Activated naive CD4-positive, alpha-beta T cell treated with anti-CD3 and anti-CD28 coated beads for 36 hours (primary cell): ENCODE measurements around the gene RELCH. TPM values are rescaled to one million over a fixed set of nuclear protein-coding genes. Genes with fewer than 3 reads are reported as not detected.

Source experiments
- CTCF ChIA-PET: fragments of 350-600 bp; sonication (Branson Sonifier 250); formaldehyde crosslinking; loops from one replicate; lab custom pipeline; 2021; ENCODE audit warnings: antibody characterized with exemption; lab: Charles Lee
- DNase-seq: peaks from one replicate; pipeline ENCODE4 v3.0.0-alpha.2; 2020
- H3K27ac Mint-ChIP-seq: one replicate; pipeline ENCODE4 v1.8.0; 2021; ENCODE audit warnings: mild to moderate bottlenecking, mixed read lengths
- H3K27me3 Mint-ChIP-seq: one replicate; pipeline ENCODE4 v1.8.0; 2021; ENCODE audit warnings: low read depth, mixed read lengths
- H3K36me3 Mint-ChIP-seq: one replicate; pipeline ENCODE4 v1.8.0; 2021; ENCODE audit warnings: low read depth, mixed read lengths
- H3K4me1 Mint-ChIP-seq: one replicate; pipeline ENCODE4 v1.8.0; 2021; ENCODE audit warnings: low read depth, mixed read lengths
- H3K4me3 Mint-ChIP-seq: one replicate; pipeline ENCODE4 v1.8.0; 2021; ENCODE audit warnings: mild to moderate bottlenecking, moderate library complexity, mixed read lengths
- H3K9me3 Mint-ChIP-seq: one replicate; pipeline ENCODE4 v1.8.0; 2021; ENCODE audit warnings: mixed read lengths
- intact Hi-C: fragments of 100-400 bp; cut with micrococcal nuclease; formaldehyde crosslinking; loops from one replicate; pipeline ENCODE4 v1.15.1; 2023
- total RNA-seq, 2 experiments: library from RNA; stranded (reverse); gene quantifications; one replicate each; pipeline ENCODE4 v1.2.3, GENCODE V29; 2021

The RELCH gene, protein sequence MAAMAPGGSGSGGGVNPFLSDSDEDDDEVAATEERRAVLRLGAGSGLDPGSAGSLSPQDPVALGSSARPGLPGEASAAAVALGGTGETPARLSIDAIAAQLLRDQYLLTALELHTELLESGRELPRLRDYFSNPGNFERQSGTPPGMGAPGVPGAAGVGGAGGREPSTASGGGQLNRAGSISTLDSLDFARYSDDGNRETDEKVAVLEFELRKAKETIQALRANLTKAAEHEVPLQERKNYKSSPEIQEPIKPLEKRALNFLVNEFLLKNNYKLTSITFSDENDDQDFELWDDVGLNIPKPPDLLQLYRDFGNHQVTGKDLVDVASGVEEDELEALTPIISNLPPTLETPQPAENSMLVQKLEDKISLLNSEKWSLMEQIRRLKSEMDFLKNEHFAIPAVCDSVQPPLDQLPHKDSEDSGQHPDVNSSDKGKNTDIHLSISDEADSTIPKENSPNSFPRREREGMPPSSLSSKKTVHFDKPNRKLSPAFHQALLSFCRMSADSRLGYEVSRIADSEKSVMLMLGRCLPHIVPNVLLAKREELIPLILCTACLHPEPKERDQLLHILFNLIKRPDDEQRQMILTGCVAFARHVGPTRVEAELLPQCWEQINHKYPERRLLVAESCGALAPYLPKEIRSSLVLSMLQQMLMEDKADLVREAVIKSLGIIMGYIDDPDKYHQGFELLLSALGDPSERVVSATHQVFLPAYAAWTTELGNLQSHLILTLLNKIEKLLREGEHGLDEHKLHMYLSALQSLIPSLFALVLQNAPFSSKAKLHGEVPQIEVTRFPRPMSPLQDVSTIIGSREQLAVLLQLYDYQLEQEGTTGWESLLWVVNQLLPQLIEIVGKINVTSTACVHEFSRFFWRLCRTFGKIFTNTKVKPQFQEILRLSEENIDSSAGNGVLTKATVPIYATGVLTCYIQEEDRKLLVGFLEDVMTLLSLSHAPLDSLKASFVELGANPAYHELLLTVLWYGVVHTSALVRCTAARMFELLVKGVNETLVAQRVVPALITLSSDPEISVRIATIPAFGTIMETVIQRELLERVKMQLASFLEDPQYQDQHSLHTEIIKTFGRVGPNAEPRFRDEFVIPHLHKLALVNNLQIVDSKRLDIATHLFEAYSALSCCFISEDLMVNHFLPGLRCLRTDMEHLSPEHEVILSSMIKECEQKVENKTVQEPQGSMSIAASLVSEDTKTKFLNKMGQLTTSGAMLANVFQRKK
- total RNA-seq: 10 to 100 TPM; 15.7 to 16.3 TPM

DNA sequence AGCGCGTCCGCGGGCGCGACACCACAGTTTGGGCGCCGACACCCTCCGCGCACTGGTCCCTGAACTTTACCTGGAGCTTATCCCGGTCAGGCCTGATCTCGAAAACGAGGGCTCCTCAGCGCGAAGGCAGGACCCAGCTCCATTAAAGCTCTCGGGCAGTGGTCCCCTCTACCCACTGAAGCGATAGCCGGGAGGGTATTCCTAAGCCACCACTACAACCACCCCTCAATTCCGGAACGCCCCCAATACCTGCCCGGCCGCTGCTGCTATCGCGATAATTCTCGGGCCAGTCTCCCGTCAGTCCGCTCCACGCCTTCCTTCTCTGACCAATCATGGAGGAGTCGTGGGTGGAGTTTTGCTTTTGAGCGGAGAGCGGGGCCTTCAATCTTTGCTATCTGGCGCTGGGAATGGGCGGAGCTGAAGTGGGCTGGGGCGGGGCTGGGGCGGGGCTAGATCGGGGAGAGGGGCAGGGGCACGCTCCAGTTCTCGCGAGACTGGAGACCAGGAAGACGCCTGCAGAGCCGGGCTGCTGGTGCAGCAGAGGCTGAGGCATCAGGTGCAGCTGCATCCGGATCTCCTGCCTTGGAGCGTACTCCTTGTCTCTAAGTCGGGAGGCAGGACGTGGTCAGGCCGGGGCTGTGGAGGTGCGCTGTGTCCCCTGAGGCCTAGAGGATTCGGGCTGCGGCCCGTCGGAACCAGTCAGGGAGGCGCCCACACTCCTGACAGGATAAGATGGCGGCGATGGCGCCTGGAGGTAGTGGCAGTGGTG lies at the start of gene RELCH, which contains the start of gene PIGN:
Gene RELCH, plus strand, starts transcription at position 482 of the 769 bp plus-strand sequence. Its CDS starts 251 bp downstream, at position 733.
Gene PIGN, minus strand, starts transcription at position 283 of the 769 bp plus-strand sequence. CDS start 25,703 bp downstream, outside the sequence.
- peaks cover 7% of the 10 kb centered on the region for H3K36me3 Mint-ChIP-seq
- intact Hi-C loops: loop anchor here (1.0 to 10.0 kb wide), 19 partner anchors 62 to 1788 kb away; partner anchors contain the start of genes BCL2, PHLPP1, SERPINB8 and TNFRSF11A
- no peaks in the 10 kb centered on the region for H3K27me3 Mint-ChIP-seq
- DNase-seq: peak; percentile 97
- H3K9me3 Mint-ChIP-seq: no peaks in the 10 kb centered on the region
- H3K4me3 Mint-ChIP-seq: peak within 1 kb of the TSS; percentile 99
- peaks cover 45% of the 10 kb centered on the region for H3K4me1 Mint-ChIP-seq
- peak within 1 kb of the TSS; percentile 90 for H3K27ac Mint-ChIP-seq
- CTCF ChIA-PET: interaction anchor here (0.9 to 9.5 kb wide), 8 partner anchors 10 to 235 kb away, joined by 3 to 124 read pairs (median 5); no protein-coding TSS in a partner anchor

DNA sequence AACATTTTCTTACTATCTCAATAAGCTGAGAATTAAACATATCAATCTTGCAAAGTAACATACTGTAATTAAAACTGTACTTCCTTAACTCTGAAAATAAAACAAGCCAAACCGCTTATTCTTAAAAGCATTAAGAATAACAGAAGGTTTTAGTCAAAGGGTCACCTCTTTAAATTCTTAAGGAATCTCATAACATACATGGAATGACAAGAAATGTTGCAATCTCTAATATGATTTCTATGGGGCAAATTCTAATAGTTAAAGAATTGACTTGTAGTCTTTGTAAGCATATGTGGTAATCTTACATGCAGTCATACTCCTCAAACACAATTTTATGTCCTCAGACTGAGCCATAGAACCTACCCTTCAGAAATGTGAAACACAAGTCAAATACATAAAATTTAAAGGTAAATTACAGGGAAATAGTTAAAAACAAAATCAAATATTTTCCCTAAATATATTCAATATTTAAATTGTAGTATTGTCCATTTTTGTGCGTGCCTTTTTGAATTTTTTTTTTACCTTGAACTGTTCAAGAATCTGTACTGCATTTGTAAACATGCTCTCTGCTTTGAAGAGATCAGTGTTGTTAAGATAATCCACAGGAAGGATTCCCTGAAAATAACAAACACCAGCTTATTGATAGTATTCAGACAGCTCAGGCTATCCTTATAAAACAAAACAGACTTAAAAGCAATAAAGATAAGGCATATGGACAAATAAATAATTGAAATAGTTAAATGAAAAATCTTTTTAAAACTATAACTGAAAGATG lies 48.4 kb upstream of the RELCH start:
- Mint-ChIP-seq H3K27me3 (no peaks in the 10 kb centered on the region), H3K9me3 (no peaks in the 10 kb centered on the region), H3K36me3 (peaks cover 2% of the 10 kb centered on the region), H3K4me1 (no peaks in the 10 kb centered on the region), H3K4me3 (no peak overlapping the region), H3K27ac (no peak overlapping the region)
- CTCF ChIA-PET: interaction anchor here (1.2 kb wide), 1 partner anchor 556 kb away, joined by 3 read pairs; no protein-coding TSS in a partner anchor
- intact Hi-C loops: no loop called here
- no peak for DNase-seq

DNA sequence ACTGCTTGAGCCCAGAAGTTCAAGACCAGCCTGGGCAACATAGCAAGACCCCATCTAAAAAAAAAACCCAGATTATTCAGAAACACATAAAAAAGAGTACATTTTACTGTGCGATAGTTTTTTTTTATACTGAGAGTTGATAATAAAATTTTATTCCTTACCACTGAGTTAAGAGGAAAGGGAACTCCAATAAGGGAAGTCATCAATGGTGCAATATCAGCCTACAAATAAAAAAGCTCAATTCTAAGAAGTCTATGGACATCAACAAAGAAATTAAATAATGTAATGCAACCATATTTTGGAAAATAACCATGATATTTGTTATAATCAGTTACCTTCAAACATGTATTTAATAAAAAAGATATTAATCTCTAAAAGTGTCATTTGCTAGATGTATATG lies 46.8 kb upstream of the RELCH start:
- no peaks in the 10 kb centered on the region for H3K27me3 Mint-ChIP-seq
- H3K27ac Mint-ChIP-seq: no peak overlapping the region
- intact Hi-C loops: no loop called here
- H3K9me3 Mint-ChIP-seq: no peaks in the 10 kb centered on the region
- no peak for DNase-seq
- H3K36me3 Mint-ChIP-seq: peaks cover 4% of the 10 kb centered on the region
- no peak overlapping the region for H3K4me3 Mint-ChIP-seq
- CTCF ChIA-PET: interaction anchor here (1.9 kb wide), 1 partner anchor 9 kb away, joined by 7 read pairs; no protein-coding TSS in a partner anchor
- H3K4me1 Mint-ChIP-seq: no peaks in the 10 kb centered on the region

DNA sequence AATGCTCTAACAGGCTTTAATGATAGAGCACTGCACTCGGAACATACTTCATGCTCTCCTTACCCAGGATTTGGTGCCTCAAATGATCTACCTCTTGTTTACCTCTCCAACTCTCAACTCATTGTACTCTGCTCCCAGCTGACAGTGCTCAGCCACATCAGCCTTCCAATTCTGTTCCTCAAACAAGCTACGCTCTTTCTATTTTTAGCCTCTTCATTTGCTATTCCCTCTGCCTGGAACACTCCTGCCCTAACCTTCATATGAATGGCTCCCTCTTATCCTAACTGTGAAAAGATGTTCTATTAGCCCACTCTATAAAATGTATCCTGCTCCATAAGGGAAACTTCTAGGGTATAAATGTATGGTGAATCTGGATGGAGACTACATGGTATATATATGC lies 42.7 kb upstream of the RELCH start:
- Mint-ChIP-seq H3K36me3 (peaks cover 2% of the 10 kb centered on the region), H3K27ac (no peak overlapping the region)

DNA sequence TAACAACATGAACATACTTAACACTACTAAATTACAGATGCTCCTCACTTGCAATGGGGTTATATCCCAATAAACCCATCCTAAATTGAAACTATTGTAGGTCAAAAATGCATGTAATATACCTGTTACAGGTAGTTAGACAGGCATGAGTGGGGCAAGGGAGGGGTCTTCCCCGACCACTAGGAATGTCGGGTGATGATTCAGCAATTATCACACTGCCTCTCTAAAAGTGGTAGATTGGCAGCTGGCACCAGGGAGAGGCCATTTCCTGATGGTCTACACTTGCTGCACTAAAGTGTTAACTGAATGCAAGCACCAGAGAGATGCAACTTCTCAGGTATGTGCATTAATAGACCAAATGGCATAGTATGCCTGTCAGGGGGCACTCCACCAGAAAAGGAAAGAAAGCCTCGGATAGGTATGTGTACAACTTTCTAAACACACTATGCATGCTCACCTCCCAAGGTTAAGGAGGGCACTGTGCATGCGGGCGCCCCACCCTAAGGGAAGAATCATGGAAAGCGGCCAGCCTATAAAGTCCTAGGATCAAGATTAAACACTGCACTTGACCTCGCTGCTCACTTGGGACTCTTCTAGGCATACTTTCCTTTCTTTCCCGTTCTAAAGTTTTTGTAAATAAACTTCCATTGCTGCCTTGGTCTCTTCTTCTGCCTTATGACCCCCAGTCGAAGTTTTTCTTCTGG lies 35.8 kb upstream of the RELCH start:
- Mint-ChIP-seq H3K4me1 (no peaks in the 10 kb centered on the region), H3K27ac (no peak overlapping the region), H3K27me3 (no peaks in the 10 kb centered on the region), H3K4me3 (no peak overlapping the region), H3K9me3 (no peaks in the 10 kb centered on the region), H3K36me3 (peaks cover 4% of the 10 kb centered on the region)
- intact Hi-C loops: no loop called here
- CTCF ChIA-PET: interaction anchor here (0.6 kb wide), 1 partner anchor 20 kb away, joined by 3 read pairs; no protein-coding TSS in a partner anchor
- no peak for DNase-seq

More for the DNA sequence above, 42.7 kb upstream of the RELCH start:
- Mint-ChIP-seq H3K27me3 (no peaks in the 10 kb centered on the region), H3K4me1 (no peaks in the 10 kb centered on the region), H3K9me3 (no peaks in the 10 kb centered on the region), H3K4me3 (no peak overlapping the region)
- CTCF ChIA-PET: interaction anchor here (0.7 to 1.3 kb wide), 5 partner anchors 11 to 510 kb away, joined by 3 read pairs; no protein-coding TSS in a partner anchor
- no peak for DNase-seq
- intact Hi-C loops: no loop called here

DNA sequence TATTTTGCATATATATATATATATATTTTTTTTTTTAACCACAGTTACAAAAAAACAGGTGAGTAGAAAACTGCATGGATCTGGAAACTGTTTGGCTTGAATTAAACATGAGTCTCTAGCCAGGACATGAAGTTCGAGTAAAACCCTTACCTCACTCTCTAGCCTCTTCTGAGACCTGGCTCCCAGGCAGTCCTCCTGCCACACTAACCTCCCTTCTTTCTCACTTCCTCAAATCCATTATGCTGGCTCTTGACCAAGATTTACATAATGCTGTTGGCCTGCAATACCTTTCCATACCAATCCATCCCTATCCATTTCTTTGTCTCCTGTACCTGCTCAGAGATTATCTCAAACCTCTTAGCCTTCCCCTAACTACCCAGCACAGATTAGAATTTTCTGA lies 34.2 kb upstream of the RELCH start:
- no peaks in the 10 kb centered on the region for H3K27me3 Mint-ChIP-seq

DNA sequence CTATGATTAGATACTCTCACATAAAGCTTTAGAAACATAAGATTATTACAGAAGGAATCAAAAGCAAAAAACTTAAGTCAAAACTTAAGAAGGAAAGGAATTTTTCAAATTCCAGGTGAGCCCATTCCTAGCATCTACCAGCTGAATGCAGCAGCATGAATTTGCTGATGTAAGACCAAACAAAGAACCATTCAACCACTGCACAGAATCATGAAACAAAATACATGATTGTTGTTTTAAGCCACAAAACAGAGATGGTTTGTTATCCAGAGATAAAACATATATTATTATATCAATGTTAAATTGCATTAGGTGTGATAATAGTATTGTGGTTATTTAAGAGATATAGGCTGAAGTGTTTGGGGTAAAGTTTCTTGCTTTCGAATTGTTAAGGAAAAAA lies 29.2 kb upstream of the RELCH start:
- CTCF ChIA-PET: no interaction called here
- no peak for DNase-seq
- H3K27me3 Mint-ChIP-seq: no peaks in the 10 kb centered on the region
- H3K36me3 Mint-ChIP-seq: peaks cover 14% of the 10 kb centered on the region
- intact Hi-C loops: no loop called here
- no peaks in the 10 kb centered on the region for H3K9me3 Mint-ChIP-seq
- no peak overlapping the region for H3K4me3 Mint-ChIP-seq
- H3K4me1 Mint-ChIP-seq: no peaks in the 10 kb centered on the region
- H3K27ac Mint-ChIP-seq: no peak overlapping the region

More for the DNA sequence above, 34.2 kb upstream of the RELCH start:
- H3K9me3 Mint-ChIP-seq: no peaks in the 10 kb centered on the region
- CTCF ChIA-PET: no interaction called here
- intact Hi-C loops: no loop called here
- H3K27ac Mint-ChIP-seq: no peak overlapping the region
- no peak overlapping the region for H3K4me3 Mint-ChIP-seq
- no peak for DNase-seq
- no peaks in the 10 kb centered on the region for H3K4me1 Mint-ChIP-seq
- peaks cover 5% of the 10 kb centered on the region for H3K36me3 Mint-ChIP-seq

DNA sequence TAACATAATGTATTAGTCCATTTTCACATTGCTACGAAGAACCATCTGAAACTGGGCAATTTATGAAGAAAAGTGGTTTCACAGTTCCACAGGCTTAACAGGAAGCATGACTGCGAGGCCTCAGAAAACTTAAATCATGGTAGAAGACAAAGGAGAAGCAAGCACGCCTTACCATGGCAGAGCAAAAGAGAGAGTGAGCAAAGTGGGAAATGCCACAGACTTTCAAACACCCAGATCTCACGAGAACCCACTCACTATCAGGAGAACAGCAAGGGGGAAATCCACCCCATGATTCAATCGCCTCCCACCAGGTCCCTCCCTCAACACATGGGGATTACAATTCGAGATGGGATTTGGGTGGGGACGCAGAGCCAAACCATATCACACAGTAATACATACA lies 22.7 kb upstream of the RELCH start:
- Mint-ChIP-seq H3K4me3 (no peak overlapping the region), H3K36me3 (peaks cover 23% of the 10 kb centered on the region), H3K9me3 (peaks cover 4% of the 10 kb centered on the region), H3K4me1 (peaks cover 11% of the 10 kb centered on the region), H3K27ac (no peak overlapping the region), H3K27me3 (no peaks in the 10 kb centered on the region)
- CTCF ChIA-PET: no interaction called here
- intact Hi-C loops: no loop called here
- DNase-seq: no peak

DNA sequence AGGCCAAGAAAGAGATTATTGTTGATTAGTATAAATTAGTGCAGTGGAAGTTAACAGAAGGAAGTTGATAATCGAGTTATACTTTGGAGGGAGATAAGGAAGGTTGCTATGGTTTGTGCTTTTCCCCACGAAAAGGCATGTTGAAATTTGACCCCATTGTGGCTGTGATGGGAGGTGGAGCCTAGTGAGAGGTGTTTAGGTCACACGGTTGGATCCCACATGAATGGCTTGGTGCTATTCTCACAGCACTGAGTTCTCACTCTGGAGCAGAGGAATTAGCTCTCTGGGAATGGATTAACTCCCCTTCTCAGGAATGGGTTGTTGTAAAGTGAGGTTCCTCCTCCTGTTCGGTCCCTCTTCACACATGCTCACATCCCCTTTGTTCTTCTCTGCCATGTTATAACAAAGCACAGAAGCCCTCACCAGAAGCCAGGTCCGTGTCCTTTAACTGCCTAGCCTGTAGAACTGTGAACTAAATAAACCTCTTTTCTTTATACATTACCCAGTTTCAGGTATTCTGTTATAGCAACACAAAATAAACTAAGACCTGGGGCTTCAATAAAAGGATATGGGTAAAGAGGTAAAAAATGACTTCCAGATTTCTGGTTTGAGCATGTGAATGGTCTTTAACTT lies 22.1 kb upstream of the RELCH start:
- no peak for DNase-seq
- intact Hi-C loops: no loop called here
- Mint-ChIP-seq H3K4me1 (peaks cover 11% of the 10 kb centered on the region), H3K27ac (no peak overlapping the region), H3K4me3 (no peak overlapping the region), H3K9me3 (peaks cover 4% of the 10 kb centered on the region), H3K27me3 (no peaks in the 10 kb centered on the region), H3K36me3 (peaks cover 21% of the 10 kb centered on the region)
- CTCF ChIA-PET: interaction anchor here (1.2 kb wide), 2 partner anchors 10 to 23 kb away, joined by 3 to 4 read pairs; no protein-coding TSS in a partner anchor

DNA sequence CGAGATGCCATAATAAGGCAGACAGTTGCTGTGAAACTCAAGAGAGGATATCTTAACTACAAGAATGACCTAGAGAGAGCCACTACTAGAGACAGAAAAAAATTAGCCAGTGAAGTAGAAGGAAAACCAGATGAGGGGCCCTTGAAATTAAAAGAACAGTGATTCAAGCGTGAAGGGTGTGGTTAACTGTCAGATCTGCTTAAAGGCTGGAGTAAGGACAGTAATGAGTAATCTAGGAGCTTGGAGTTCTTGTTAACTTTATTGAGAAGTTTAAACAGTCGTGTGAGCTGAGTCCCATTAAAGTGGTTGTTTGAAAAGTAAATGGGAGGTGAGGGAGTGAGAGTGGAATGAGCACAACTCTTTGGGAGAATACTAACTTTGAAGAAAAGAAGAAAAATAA lies 21.5 kb upstream of the RELCH start:
- Mint-ChIP-seq H3K4me1 (peaks cover 11% of the 10 kb centered on the region), H3K9me3 (peaks cover 4% of the 10 kb centered on the region), H3K4me3 (no peak overlapping the region), H3K27ac (no peak overlapping the region), H3K36me3 (peaks cover 21% of the 10 kb centered on the region), H3K27me3 (no peaks in the 10 kb centered on the region)
- DNase-seq: no peak
- intact Hi-C loops: no loop called here
- CTCF ChIA-PET: interaction anchor here (0.6 to 1.2 kb wide), 3 partner anchors 9 to 493 kb away, joined by 3 to 4 read pairs (median 3); no protein-coding TSS in a partner anchor
